ENCODE data around the gene SAE1.
"Not testable (repeated sequence)": the region's sequence is repeated elsewhere in the genome, so short reads cannot be mapped to it uniquely, and the experiment has no call there.

- not testable (repeated sequence) for TF ChIP-seq POLR2A, CTCF, POLR2AphosphoS5 (IDR thresholded peaks at IDR 0.05)
Observed at GRCh38 chr19:47141252-47141651, 10.6 kb downstream of the SAE1 start.
